WERI-Rb-1 (cell line): Measurements from ENCODE around the gene ELOA2.
"Not testable (repeated sequence)": the region's sequence is repeated elsewhere in the genome, so short reads cannot be mapped to it uniquely, and the experiment has no call there.

ENCODE experiments used
- DNase-seq: peaks from one replicate; pipeline ENCODE4 v3.0.0-alpha.2; 2020
- H3K27ac ChIP-seq: fragments of 250-450 bp; sonication (Bioruptor Pico); 2 replicates; pipeline ENCODE4 v1.5.1; 2020; ENCODE audit warnings: mild to moderate bottlenecking, moderate library complexity
- H3K27me3 ChIP-seq: fragments of 250-450 bp; sonication (Bioruptor Pico); 2 replicates; pipeline ENCODE4 v1.5.1; 2021; ENCODE audit warnings: mild to moderate bottlenecking, low read depth, moderate library complexity; ENCODE audit not compliant: insufficient read depth, severe bottlenecking
- H3K36me3 ChIP-seq: fragments of 250-450 bp; sonication (Bioruptor Pico); 2 replicates; pipeline ENCODE4 v1.5.1; 2020; ENCODE audit warnings: mild to moderate bottlenecking, moderate library complexity
- H3K4me3 ChIP-seq: 2 replicates; pipeline ENCODE4 v1.5.1; 2011; ENCODE audit warnings: low read depth, mild to moderate bottlenecking, control low read depth, low read length
- H3K9me3 ChIP-seq: fragments of 250-450 bp; sonication (Bioruptor Pico); 2 replicates; pipeline ENCODE4 v1.5.1; 2021; ENCODE audit warnings: mild to moderate bottlenecking, moderate library complexity; ENCODE audit not compliant: severe bottlenecking
- CTCF ChIP-seq: IDR thresholded peaks from 2 replicates; pipeline ENCODE4 v1.5.1; 2011; ENCODE audit warnings: low read depth, mild to moderate bottlenecking, control low read depth, inconsistent platforms, low read length

ELOA2 gene

DNA sequence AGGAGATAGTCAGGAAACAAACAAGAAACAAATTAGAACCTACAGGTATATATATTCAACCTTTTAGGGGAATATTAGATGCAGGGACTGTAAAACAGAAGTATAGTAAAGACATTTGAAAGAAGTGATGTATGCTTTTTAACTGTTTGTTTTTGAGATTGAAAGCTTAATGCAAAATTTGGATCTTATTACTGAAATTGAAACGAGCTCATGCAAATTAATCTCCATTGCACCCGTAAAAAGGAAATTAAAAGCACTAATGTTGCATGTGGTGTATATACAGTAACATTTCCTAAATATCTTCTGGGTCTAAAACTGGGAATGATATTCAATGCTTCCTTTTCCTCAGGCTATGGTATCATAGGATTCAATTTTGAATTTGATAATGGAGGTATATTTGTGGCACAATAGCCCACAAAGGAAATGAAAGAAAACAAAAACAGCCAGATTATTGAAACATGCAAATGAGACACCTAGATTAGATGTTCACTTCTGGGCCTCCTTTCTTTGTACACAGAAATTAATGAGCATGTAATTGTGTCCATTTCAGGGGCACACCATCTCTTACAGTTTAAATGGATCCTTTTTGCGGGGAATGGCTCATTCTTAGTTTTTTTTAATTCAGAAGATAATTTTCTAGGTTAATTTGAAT lies 1.6 kb upstream of the ELOA2 start:
- Histone ChIP-seq H3K9me3 (no peaks in the 10 kb centered on the region), H3K27ac (no peak overlapping the region), H3K36me3 (no peaks in the 10 kb centered on the region), H3K4me3 (no peak overlapping the region), H3K27me3 (no peaks in the 10 kb centered on the region)
- no peak for DNase-seq
- no peak for TF ChIP-seq CTCF

DNA sequence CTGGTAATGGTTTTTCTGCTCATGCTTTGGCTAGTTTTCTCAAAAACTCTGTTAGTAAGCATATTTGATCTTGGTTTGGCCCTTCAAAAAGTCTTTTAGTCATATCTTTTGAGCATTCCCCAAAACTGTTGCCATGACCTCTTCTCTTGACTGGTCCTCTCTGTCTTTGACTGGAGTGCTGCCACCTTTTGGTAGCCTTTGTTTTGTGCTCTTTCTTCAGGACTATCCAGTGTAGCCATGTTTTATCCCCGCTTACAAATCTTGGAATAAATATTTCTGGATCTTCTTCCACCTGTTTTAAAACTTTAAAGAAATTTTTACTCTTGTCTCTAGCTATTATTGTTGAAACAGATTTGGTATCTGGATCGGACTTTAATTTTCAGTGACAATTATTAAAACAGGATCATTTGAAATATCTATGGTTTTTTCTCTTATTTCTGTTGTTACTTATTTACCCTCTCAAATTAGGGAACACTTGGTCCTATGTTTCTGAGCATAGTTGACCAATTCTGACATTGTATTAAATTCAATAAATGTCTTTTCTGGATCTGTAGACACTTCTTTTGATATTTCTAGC lies 965 bp upstream of the ELOA2 start:
- Histone ChIP-seq H3K27me3 (no peaks in the 10 kb centered on the region), H3K4me3 (no peak overlapping the region), H3K9me3 (no peaks in the 10 kb centered on the region), H3K36me3 (no peaks in the 10 kb centered on the region), H3K27ac (no peak overlapping the region)
- DNase-seq = peak; percentile 45
- TF ChIP-seq CTCF = peak; percentile 72

- H3K36me3 ChIP-seq, H3K4me3 ChIP-seq, H3K27ac ChIP-seq, DNase-seq, H3K27me3 ChIP-seq, H3K9me3 ChIP-seq: not testable (repeated sequence)
Observed at GRCh38 chr18:47034591-47034990, 830 bp downstream of the ELOA2 start.

DNA sequence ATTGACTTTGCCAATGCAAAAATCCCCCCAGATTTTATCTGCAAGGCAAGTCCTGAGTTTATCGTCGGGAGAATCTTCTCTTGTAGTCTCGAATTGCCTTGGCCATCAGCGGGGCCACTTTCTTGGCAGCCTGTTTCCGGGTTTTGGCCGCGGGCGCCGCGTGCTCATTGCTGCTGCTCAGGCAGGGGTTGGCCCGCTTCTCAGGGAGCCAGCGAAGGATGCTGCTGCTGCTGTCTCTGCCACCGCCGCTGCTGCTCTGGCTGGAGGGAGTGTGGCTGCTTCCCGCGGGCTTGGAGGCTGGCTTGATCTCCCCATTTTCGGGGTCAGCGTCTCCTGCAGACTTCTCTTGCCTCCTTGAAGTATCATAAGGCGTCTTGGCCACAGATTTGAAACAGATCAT lies 2.5 kb downstream of the ELOA2 start:
- DNase-seq = no peak
- no peak for TF ChIP-seq CTCF
- H3K4me3 ChIP-seq = no peak overlapping the region
- H3K27me3 ChIP-seq = no peaks in the 10 kb centered on the region
- H3K27ac ChIP-seq = no peak overlapping the region
- H3K9me3 ChIP-seq = no peaks in the 10 kb centered on the region
- H3K36me3 ChIP-seq = no peaks in the 10 kb centered on the region

DNA sequence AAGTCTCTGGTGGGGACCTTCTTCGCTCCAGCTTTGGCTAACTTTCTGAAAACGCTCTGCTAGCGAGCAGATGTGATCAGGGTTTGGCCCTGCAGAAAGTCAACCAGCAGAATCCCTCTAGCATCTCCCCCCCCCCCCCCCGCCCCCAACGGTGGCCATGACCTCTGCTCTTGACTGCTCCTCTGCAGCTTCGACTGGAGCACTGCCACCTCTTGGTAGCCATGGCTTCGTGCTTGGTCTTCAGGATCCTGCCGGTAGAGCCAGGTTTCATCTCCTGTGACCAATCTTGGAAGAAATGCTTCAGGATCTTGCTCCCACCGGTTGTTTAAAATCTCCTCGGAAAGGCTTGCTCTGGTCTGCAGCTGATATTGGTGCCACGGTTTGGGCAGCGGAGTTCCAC lies 4.5 kb downstream of the ELOA2 start:
- not testable (repeated sequence) for DNase-seq, H3K36me3 ChIP-seq, H3K4me3 ChIP-seq, H3K27ac ChIP-seq, H3K27me3 ChIP-seq, H3K9me3 ChIP-seq

GRCh38 chr18:47029684-47030353 lies 5.6 kb downstream of the ELOA2 start:
- H3K27ac ChIP-seq, H3K4me3 ChIP-seq, DNase-seq, H3K36me3 ChIP-seq, H3K27me3 ChIP-seq, H3K9me3 ChIP-seq: not testable (repeated sequence)

DNA sequence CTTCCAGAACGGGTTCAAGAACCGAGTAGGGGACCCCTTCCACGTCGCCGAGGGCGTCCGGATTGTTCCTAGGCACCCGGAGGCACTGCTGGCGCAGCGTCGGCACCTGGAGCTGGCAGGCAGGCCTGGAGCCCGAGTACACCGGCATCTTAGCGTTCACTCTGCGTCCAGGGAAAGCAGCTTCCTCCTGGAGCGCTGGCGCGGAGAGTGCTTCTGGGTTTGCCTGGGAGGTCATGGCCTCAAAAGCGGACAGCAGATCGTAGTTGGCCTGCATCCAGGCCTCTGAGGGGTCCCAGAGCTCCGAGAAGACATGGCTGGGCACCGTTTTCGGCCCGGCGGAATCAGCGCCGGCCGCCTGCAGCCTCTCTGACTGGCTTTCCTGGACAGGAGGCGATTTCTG lies 6.7 kb downstream of the ELOA2 start:
- H3K36me3 ChIP-seq, H3K4me3 ChIP-seq, H3K9me3 ChIP-seq, DNase-seq, H3K27me3 ChIP-seq, H3K27ac ChIP-seq: not testable (repeated sequence)

DNA sequence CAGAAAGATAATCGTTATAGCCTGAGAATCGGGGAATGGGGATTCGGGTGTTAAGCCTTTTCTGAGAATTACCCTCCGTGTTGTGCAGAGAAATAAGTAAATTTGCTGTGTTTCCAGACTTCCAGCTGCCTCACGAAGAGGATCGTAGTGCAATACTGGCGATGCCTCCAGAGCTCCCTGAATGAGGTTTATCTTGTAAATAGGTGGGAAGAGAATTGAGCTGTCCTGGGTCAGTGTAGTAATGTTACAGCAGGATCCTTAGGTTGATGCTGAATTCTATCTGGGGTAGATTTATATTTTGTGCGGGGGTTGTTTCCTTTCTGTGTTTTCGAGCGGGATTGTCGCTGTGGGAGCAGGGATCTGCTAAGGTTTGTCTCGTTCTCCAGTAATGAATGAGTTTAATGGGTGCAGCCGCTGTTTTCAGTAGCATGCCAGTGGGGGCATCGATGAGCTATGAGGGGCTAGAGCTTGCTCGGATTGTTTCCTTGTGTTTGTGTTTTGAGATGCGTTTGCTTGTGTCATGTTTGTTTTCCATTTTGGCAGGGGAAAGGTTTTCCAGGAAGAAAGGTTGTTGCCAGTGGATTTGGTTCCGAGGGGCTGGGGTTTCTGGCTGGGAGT lies 9.8 kb downstream of the ELOA2 start:
- H3K36me3 ChIP-seq, H3K27ac ChIP-seq, H3K27me3 ChIP-seq, H3K4me3 ChIP-seq, H3K9me3 ChIP-seq, DNase-seq: not testable (repeated sequence)

DNA sequence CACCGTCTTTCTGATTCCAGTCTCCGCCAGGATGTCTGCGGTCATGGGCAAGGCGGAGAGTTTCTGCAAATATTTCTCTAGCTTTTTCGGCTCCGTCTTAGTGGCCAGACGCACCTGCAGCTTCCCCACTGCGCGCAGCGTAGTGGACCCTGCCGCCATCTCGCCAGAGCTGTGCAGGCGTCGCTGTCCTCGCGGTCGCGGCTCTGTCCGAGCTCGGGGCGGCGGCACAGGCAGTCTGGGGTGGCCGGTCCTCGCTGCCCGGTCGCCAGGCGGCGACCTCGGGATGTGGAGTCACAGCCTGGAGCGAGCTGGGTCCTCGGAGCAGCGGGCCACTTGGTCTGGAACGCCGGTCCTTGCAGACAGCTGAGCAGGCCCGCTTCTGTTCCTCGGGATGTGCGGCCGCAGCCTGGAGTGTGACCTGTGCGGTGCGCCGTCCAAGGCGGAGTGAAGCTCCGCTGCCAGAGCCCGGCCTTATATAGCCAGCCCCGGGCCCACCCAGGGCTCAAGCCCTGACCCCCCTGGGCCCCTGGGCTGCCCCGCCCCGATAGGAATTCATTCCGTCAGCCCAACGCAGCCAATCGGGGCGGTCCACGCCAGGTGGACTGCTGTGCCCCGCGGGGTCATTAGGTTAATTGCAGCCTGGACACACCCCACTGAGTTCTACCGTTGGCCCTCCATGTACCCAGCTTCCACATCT lies 11.5 kb downstream of the ELOA2 start:
- H3K36me3 ChIP-seq, H3K9me3 ChIP-seq, H3K27me3 ChIP-seq, H3K4me3 ChIP-seq, DNase-seq, H3K27ac ChIP-seq: not testable (repeated sequence)

- H3K4me3 ChIP-seq, H3K27ac ChIP-seq, DNase-seq, H3K27me3 ChIP-seq, H3K36me3 ChIP-seq, H3K9me3 ChIP-seq: not testable (repeated sequence)
Observed at GRCh38 chr18:47022821-47023220, 12.6 kb downstream of the ELOA2 start.

- not testable (repeated sequence) for H3K9me3 ChIP-seq, DNase-seq, H3K27me3 ChIP-seq, H3K36me3 ChIP-seq, H3K4me3 ChIP-seq, H3K27ac ChIP-seq
Observed at GRCh38 chr18:47020757-47021156, 14.7 kb downstream of the ELOA2 start.
